ENCODE results near the gene SMIM45.
"Not testable (repeated sequence)": the region's sequence is repeated elsewhere in the genome, so short reads cannot be mapped to it uniquely, and the experiment has no call there.

SMIM45 gene

GRCh38 chr22:41935015-41935351 lies 17.0 kb upstream of the SMIM45 start:
- DNase-seq = no peak

DNA sequence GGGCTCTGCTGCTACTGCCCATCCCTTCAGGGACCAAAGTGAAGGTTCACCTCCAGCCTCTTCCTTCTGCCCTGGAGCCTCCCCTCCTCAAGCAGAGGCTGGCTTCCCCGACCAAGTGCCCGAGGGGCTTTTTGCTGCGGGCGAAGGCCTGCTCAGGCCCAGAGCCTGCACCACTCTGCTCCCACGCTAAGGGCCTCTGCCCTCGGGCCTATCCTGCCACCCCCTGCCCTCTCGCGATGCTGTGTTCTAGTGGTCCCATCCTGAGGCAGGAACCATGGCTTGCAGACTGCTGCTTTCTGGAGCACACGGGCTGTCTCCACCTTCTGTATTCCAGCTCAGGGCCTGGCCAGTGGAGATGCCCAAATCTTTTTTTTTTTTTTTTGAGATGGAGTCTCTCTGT lies 16.4 kb upstream of the SMIM45 start:
- no peak for DNase-seq

DNA sequence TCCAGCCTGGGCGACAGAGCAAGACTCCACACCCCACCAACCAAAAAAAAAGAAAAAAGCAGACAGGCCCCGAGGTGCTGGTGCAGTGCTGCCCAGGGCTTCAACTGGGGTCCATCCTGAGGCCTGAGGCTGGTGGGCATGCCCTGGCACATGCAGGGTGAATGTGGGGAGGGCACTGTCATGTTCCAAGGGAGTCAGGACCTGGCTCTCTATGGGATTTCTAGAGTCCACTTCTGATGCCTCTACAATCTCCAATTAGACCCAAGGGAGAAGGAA lies 15.1 kb upstream of the SMIM45 start:
- DNase-seq = no peak

DNA sequence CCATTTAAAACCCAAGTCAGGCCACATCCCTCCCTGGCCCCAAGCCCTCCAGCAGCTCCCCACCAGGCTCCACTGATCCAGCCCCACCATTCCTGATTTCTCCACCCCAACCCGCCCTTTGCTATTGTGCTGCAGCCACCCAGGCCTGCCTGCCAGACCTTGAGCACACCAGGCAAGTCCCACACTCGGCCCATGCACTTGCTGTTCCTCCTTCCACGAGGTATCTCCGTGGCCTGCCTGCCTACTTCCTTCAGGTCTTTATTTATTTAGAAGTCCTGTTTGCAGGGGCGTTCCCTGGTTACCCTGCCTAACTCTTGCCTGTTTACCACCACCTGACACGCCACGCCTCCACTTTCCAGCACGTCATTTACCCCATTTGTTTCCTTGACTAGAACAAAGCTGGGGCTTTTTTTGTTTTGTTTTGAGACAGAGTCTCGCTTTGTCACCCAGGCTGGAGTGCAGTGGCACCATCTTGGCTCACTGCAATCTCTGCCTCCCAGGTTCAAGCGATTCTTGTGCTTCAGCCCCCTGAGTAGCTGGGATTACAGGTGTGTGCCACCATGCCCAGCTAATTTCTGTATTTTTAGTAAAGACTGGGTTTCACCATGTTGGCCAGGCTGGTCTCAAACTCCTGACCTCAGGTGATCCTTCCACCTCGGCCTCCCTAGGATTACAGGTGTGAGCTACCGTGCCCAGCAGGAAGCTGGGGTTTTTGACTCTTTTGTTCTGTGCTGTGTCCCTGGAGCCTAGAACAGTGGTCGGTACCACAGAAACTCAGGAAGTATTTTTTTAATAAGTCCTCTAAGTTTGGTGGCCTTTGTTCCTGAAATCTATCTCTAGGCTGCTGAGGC lies 11.7 kb upstream of the SMIM45 start:
- peak; percentile 97 to 98 for DNase-seq

- peak; percentile 90 to 91 for DNase-seq
Measured at GRCh38 chr22:41940832-41941765, 10.9 kb upstream of the SMIM45 start.

DNA sequence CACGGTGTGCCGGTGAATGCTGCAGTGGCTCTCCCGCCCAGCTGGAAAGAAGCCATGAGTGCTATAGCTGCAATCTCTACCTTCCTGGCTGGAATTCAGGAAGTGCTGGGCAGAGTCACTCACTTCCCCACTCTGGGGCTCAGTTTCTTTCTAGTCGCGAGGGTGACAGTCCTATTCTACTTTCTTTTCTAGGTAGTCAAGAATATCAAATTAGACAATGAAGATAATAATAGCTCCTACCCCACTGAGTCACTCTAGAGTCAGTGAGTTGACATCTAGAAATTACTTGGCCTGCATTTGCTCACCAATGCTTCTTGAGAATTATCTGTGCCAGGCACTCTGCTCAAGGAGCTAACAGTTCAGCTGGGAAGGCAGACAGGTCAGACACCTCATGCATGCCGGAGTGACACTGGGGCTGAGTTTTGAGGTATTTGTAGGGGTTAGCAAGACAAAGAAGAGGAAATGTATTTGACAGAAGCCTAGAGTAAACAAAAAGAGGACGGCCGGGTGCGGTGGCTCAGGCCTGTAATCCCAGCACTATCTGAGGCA lies 8.2 kb upstream of the SMIM45 start:
- DNase-seq = no peak

GRCh38 chr22:41946629-41947423 lies 5.1 kb upstream of the SMIM45 start, which contains the start of gene CENPM:
CENPM (minus strand) TSS chr22:41947152; CDS start chr22:41947076, 76 bp downstream.
- peak; percentile 84 to 87 for DNase-seq

- DNase-seq = no peak
Measured at GRCh38 chr22:41947424-41948080, 4.4 kb upstream of the SMIM45 start.

- no peak for DNase-seq
Measured at GRCh38 chr22:41948142-41948541, 3.8 kb upstream of the SMIM45 start.

DNA sequence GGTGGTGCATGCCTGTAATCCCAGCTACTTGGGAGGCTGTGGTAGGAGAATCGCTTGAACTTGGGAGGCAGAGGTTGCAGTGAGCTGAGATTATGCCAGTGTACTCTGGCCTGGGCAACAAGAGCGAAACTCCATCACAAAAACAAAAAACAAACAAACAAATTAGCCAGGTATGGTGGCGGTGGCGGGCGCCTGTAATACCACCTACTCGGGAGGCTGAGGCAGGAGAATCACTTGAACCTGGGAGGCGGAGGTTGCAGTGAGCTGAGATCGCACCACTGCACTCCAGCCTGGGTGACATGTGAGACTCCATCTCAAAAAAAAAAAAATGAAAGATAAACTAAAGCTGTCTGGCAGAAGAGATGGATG lies 3.0 kb upstream of the SMIM45 start:
- not testable (repeated sequence) for DNase-seq

DNA sequence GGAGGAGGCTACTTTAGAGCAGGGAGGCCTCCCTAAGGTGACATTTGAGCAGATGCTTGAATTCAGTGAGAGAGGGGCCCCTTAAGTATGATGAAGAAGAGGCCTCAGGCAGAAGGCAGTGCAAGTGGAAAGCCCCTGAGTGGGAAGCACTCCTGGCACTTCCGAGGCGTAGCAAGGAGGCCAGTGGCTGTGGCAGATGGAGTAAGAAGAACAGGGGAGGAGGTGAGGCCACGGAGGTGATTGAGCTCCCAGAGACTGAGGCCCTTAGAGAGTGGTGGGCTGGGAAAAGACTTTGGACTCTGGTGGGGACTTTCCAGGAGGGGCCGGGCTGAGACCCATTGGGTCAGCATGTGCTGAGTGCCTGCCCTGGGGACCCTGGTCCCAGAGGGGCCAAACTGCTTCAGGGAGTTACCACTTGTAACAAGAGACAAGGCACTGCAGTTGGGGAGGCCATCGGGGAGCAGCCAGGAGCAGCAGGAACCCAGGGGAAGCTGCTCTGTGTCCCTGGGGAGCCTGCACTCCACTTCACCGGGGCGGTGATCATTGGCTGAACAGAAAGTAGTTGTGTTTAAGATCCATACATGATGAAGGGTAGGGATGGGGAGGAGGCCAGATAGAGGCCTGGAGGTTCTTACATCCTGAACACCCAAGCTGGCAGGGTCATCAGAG lies 2.5 kb upstream of the SMIM45 start:
- DNase-seq = no peak

GRCh38 chr22:41952713-41953112 lies 763 bp downstream of the SMIM45 start:
- no peak for DNase-seq

DNA sequence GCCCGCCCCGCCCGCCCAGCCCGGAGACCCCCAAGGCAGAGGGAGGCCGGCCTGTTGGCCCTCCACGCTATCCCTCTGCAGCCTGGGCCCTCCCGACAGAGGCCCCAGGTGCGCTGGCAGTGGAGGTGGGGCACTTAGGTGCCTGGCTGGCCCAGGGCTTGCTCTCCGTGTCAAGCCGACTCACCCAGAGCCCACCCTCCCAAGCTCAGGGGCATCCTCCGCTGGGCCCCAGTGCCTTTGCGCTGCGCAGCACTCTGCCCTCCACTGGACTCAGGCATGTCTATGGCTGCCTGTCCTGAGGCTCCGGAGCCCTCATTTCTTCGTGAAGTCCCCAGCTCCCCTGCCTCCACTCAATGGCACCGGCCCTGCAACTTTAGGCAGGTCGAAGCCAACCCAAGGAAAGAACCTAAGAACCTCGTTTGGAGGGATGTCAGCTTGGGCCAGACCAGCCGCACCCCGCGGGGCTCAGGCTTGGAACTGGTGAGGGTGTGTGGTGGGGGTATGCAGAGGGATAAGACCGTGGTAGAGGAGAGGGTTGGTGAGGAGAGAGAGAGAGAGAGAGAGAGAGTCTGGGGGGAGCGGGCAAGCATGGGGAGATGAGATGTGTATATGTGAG lies 6.1 kb downstream of the SMIM45 start:
- DNase-seq = no peak

- DNase-seq = no peak
Measured at GRCh38 chr22:41963453-41964111, 11.6 kb downstream of the SMIM45 start.

- DNase-seq = no peak
Measured at GRCh38 chr22:41964112-41964491, 12.2 kb downstream of the SMIM45 start.

DNA sequence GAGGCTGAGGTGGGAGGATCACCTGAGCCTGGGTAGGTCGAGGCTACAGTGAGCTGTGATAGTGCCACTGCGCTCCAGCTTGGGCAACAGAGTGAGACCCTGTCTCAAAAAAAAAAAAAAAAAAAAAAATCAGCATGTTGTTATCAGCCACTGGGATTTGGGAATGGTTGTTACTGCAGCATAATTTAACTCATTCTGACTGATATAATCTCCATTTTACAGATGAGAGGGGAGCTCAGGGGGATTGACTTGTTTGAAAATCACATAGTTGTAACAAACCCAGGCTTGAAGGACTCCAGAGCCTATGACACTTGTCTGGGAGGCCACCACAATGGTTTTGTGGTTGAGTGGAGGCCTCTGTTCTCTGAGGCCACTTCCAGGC lies 14.3 kb downstream of the SMIM45 start:
- DNase-seq = no peak

DNA sequence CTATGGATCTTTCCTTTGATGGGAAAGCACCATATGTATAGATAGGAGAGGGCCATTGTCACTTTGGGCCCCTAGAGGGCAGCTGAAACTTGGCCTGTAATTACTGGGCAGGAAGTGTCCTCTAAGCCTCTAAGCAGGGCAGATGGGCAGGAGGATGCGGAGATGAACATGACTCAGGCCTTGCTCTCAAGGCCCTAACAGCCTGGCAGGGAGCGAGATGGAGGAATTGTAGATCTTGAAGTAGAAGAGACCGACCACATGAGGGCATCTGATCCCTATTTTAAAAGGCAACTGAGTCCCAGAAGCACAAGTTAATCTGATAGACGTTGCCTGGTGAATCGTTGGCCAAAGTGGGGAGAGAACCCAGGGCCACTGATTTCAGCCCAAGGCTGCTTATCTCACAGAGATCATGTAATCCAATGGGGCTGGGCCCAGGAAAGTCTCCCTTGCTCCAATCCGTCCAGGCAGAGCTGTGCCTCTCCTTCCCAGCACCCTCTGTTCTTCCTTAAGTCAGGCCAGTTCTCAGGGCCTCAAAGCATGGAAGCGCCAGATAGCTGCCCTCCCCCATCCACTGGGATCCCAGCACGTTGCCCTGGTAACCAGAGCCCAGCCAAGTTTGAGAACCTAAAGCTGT lies 14.8 kb downstream of the SMIM45 start:
- peak; percentile 56 to 65 for DNase-seq

- no peak for DNase-seq
Measured at GRCh38 chr22:41968601-41969000, 16.7 kb downstream of the SMIM45 start.

GRCh38 chr22:41969110-41969646 lies 17.2 kb downstream of the SMIM45 start, which contains the start of gene SEPTIN3:
SEPTIN3 (plus strand) TSS chr22:41969443; CDS start chr22:41971493, 2,050 bp downstream.
- no peak for DNase-seq

DNA sequence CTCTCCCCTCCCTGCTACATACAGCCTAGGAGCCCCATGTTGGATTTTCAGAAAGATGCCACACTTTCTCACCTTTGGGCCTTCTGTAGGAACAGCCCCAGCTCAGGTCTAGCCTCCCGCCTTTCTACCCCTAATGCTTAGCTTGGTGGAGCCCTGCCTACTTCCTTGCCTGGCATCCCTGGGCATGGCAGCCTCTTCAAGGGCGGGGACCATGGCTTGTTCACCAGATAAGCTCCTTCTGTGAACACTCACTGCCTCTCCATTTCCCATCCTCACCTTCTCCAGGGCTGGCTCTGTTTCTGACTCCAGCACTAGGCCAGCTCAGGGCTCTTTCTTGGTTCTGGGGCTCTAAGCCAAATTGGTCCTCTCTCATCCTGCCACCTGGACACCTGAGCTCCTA lies 18.7 kb downstream of the SMIM45 start:
- no peak for DNase-seq
